Subcutaneous abdominal adipose tissue (tissue), 5 donors: Measurements from ENCODE around the gene LYPD6.
"Not testable (repeated sequence)": the region's sequence is repeated elsewhere in the genome, so short reads cannot be mapped to it uniquely, and the experiment has no call there.

Experiments used
- H3K27ac ChIP-seq: one replicate; pipeline ENCODE4 v1.7.0; 2013; ENCODE audit warnings: low read depth, mild to moderate bottlenecking, inconsistent platforms, low read length, moderate library complexity
- H3K27me3 ChIP-seq, 5 donors: one replicate each; pipeline ENCODE4 v1.7.0; 2013; ENCODE audit warnings: low read length in 5 of 5, inconsistent platforms in 1 of 5; ENCODE audit not compliant: control insufficient read depth in 5 of 5, insufficient read depth in 4 of 5
- H3K36me3 ChIP-seq, 5 donors: one replicate each; pipeline ENCODE4 v1.7.0; 2013; ENCODE audit warnings: low read length in 5 of 5; ENCODE audit not compliant: control insufficient read depth in 5 of 5, insufficient read depth in 5 of 5
- H3K4me1 ChIP-seq, 5 donors: one replicate each; pipeline ENCODE4 v1.7.0; 2013; ENCODE audit warnings: low read length in 5 of 5, mild to moderate bottlenecking in 3 of 5, moderate library complexity in 1 of 5; ENCODE audit not compliant: control insufficient read depth in 5 of 5, insufficient read depth in 5 of 5
- H3K4me3 ChIP-seq, 5 donors: one replicate each; pipeline ENCODE4 v1.7.0; 2013; ENCODE audit warnings: low read length in 5 of 5, low read depth in 1 of 5
- H3K9ac ChIP-seq, 5 donors: one replicate each; pipeline ENCODE4 v1.7.0; 2013; ENCODE audit warnings: low read length in 5 of 5, mild to moderate bottlenecking in 4 of 5, moderate library complexity in 3 of 5
- H3K9me3 ChIP-seq, 5 donors: one replicate each; pipeline ENCODE4 v1.7.0; 2013; ENCODE audit warnings: low read length in 5 of 5; ENCODE audit not compliant: control insufficient read depth in 5 of 5
- donor health status: healthy.
- donor health status: healthy.
- donor health status: healthy.
- donor health status: healthy.
- donor health status: healthy.

Gene LYPD6

GRCh38 chr2:149315461-149315860 lies 14.9 kb upstream of the LYPD6 start:
- Histone ChIP-seq H3K9me3 (peaks cover 0 to 4% (median 0%) of the 10 kb centered on the region in 5 donors), H3K4me1 (peaks cover 0 to 4% (median 3%) of the 10 kb centered on the region in 5 donors), H3K9ac (no peak overlapping the region), H3K27ac (no peak overlapping the region), H3K36me3 (no peaks in the 10 kb centered on the region), H3K27me3 (peaks cover 0 to 2% (median 0%) of the 10 kb centered on the region in 5 donors), H3K4me3 (no peak overlapping the region)

DNA sequence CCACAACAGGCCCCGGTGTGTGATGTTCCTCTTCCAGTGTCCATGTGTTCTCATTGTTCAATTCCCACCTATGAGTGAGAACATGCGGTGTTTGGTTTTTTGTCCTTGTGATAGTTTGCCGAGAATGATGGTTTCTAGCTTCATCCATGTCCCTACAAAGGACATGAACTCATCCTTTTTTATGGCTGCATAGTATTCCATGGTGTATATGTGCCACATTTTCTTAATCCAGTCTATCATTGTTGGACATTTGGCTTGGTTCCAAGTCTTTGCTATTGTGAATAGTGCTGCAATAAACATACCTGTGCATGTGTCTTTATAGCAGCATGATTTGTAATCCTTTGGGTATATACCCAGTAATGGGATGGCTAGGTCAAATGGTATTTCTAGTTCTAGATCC lies 11.8 kb upstream of the LYPD6 start:
- not testable (repeated sequence) for H3K27me3 ChIP-seq, H3K9me3 ChIP-seq, H3K4me1 ChIP-seq, H3K27ac ChIP-seq, H3K9ac ChIP-seq, H3K36me3 ChIP-seq, H3K4me3 ChIP-seq

- no peak overlapping the region for H3K9ac ChIP-seq
- H3K36me3 ChIP-seq, result no peaks in the 10 kb centered on the region
- H3K9me3 ChIP-seq, result peaks cover 0 to 4% (median 0%) of the 10 kb centered on the region in 5 donors
- H3K27me3 ChIP-seq, result peaks cover 0 to 5% (median 3%) of the 10 kb centered on the region in 5 donors
- H3K4me1 ChIP-seq, result no peaks in the 10 kb centered on the region
- no peak overlapping the region for H3K4me3 ChIP-seq
- no peak overlapping the region for H3K27ac ChIP-seq
Observed at GRCh38 chr2:149320362-149320761, 10.0 kb upstream of the LYPD6 start.

GRCh38 chr2:149329068-149329467 lies 1.3 kb upstream of the LYPD6 start:
- Histone ChIP-seq H3K4me1 (peaks cover 0 to 19% (median 17%) of the 10 kb centered on the region in 5 donors), H3K27ac (no peak overlapping the region), H3K4me3 (peak overlapping the region in 2 of 5 donors; percentile 76), H3K27me3 (peaks cover 7 to 22% (median 11%) of the 10 kb centered on the region in 5 donors), H3K9ac (peak overlapping the region in 1 of 5 donors; percentile 69), H3K36me3 (no peaks in the 10 kb centered on the region), H3K9me3 (peaks cover 0 to 3% (median 0%) of the 10 kb centered on the region in 5 donors)

- Histone ChIP-seq H3K27ac (no peak overlapping the region), H3K4me3 (peak overlapping the region; percentile 67 to 83 (median 76)), H3K27me3 (peaks cover 7 to 22% (median 11%) of the 10 kb centered on the region in 5 donors), H3K36me3 (no peaks in the 10 kb centered on the region), H3K4me1 (peaks cover 0 to 19% (median 17%) of the 10 kb centered on the region in 5 donors), H3K9me3 (peaks cover 0 to 3% (median 0%) of the 10 kb centered on the region in 5 donors), H3K9ac (peak overlapping the region in 4 of 5 donors; percentile 12 to 69 (median 17))
Observed at GRCh38 chr2:149329489-149330126, 779 bp upstream of the LYPD6 start.

DNA sequence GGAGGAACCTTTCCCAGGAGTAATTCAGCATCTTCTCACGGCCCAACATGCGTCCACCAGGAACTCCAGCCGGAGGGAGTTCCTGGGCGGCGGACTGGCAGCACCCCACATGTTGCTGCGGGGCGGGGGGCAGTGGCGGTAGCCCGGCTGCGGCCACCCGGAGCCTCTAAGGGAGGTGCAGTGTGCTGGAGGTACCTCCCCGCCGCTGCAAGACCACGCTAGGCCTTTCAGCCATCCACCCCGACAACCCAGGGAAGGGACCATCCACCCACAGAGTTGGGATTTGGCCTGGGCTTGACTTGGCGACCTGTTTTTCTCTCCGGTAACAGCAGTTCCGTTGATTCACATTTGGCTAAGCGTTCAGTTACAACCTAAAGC lies 625 bp downstream of the LYPD6 start:
- Histone ChIP-seq H3K9me3 (peaks cover 0 to 3% (median 0%) of the 10 kb centered on the region in 5 donors), H3K9ac (peak overlapping the region in 1 of 5 donors; percentile 33), H3K4me3 (peak overlapping the region; percentile 50 to 83 (median 76)), H3K36me3 (no peaks in the 10 kb centered on the region), H3K27ac (no peak overlapping the region), H3K4me1 (peaks cover 0 to 19% (median 17%) of the 10 kb centered on the region in 5 donors), H3K27me3 (peaks cover 7 to 22% (median 11%) of the 10 kb centered on the region in 5 donors)

GRCh38 chr2:149332364-149332763 lies 2.0 kb downstream of the LYPD6 start:
- Histone ChIP-seq H3K4me3 (no peak overlapping the region), H3K27me3 (peaks cover 7 to 22% (median 11%) of the 10 kb centered on the region in 5 donors), H3K36me3 (no peaks in the 10 kb centered on the region), H3K9ac (no peak overlapping the region), H3K27ac (no peak overlapping the region), H3K9me3 (no peaks in the 10 kb centered on the region), H3K4me1 (peaks cover 0 to 19% (median 17%) of the 10 kb centered on the region in 5 donors)

- Histone ChIP-seq H3K27ac (no peak overlapping the region), H3K9ac (no peak overlapping the region), H3K9me3 (no peaks in the 10 kb centered on the region), H3K4me1 (peaks cover 0 to 19% (median 17%) of the 10 kb centered on the region in 5 donors), H3K27me3 (peaks cover 7 to 19% (median 11%) of the 10 kb centered on the region in 5 donors), H3K4me3 (no peak overlapping the region), H3K36me3 (no peaks in the 10 kb centered on the region)
Observed at GRCh38 chr2:149333636-149334035, 3.2 kb downstream of the LYPD6 start.

DNA sequence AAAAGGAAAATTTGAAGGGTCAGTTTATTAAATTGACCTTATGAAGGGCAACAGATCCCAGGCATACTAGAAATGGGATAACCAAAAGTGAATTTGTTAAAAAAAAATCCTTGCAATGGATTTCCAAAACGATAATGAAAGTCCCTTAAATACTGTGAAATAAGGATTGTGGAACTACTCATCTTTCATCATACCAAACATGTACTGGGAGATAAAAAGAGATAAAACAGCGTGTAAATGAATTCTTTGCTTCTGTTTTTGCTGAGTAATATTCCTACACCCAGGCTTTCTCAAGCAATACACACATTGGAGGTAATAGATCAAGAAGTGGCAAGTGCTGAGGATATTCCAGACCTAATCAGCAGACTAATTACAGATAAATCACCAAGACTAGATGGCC lies 3.8 kb downstream of the LYPD6 start:
- Histone ChIP-seq H3K9me3 (no peaks in the 10 kb centered on the region), H3K4me3 (no peak overlapping the region), H3K27me3 (peaks cover 7 to 19% (median 11%) of the 10 kb centered on the region in 5 donors), H3K4me1 (peaks cover 0 to 19% (median 17%) of the 10 kb centered on the region in 5 donors), H3K27ac (no peak overlapping the region), H3K9ac (no peak overlapping the region), H3K36me3 (no peaks in the 10 kb centered on the region)

DNA sequence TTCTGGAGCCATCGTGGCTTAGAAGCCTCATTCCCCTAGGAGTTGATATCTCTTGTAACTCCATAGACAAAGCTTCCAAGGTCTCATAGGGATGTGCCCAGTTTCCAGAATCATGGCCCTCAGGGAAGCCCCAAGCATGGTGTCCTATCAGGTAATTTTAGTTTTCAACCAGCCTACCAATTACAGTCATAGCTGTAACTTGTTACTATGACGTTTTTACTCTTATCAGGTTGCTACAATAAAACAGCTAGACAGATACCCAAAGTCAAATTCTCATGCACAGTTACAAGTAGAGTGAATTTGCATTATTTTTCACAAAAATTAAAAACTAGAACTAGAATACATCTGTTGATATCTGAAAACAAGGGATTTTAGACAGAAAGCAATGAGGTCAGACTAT lies 8.9 kb downstream of the LYPD6 start:
- no peak overlapping the region for H3K27ac ChIP-seq
- no peaks in the 10 kb centered on the region for H3K9me3 ChIP-seq

More for the DNA sequence above, 8.9 kb downstream of the LYPD6 start:
- Histone ChIP-seq H3K4me3 (no peak overlapping the region), H3K9ac (no peak overlapping the region), H3K27me3 (no peaks in the 10 kb centered on the region), H3K36me3 (no peaks in the 10 kb centered on the region), H3K4me1 (no peaks in the 10 kb centered on the region)
